Endodermal cell (in vitro differentiated cells): Measurements from ENCODE around the gene NGRN. TPM values are rescaled to one million over a fixed set of nuclear protein-coding genes. Genes with fewer than 3 reads are reported as not detected.

Source experiments
- DNase-seq: peaks from one replicate; pipeline ENCODE4 v3.0.0-alpha.2; 2017
- H3K27ac ChIP-seq: 2 replicates; pipeline ENCODE4 v1.5.1; 2013; ENCODE audit warnings: mild to moderate bottlenecking, low read depth, low read length, moderate library complexity
- H3K27me3 ChIP-seq: 2 replicates; pipeline ENCODE4 v1.6.1; 2013; ENCODE audit warnings: mild to moderate bottlenecking, low read length, moderate library complexity; ENCODE audit not compliant: insufficient read depth, control insufficient read depth, poor library complexity, severe bottlenecking
- H3K36me3 ChIP-seq: 2 replicates; pipeline ENCODE4 v1.7.0; 2013; ENCODE audit warnings: mild to moderate bottlenecking, low read length, moderate library complexity; ENCODE audit not compliant: control insufficient read depth, insufficient read depth
- H3K4me1 ChIP-seq: one replicate; pipeline ENCODE4 v1.7.0; 2013; ENCODE audit warnings: low read length; ENCODE audit not compliant: control insufficient read depth, insufficient read depth
- H3K4me3 ChIP-seq: 2 replicates; pipeline ENCODE4 v1.5.1; 2013; ENCODE audit warnings: mild to moderate bottlenecking, low read length, moderate library complexity
- H3K9ac ChIP-seq: 2 replicates; pipeline ENCODE4 v1.6.1; 2013; ENCODE audit warnings: mild to moderate bottlenecking, low read length, moderate library complexity; ENCODE audit not compliant: poor library complexity, severe bottlenecking; ENCODE audit errors: extremely low read depth
- H3K9me3 ChIP-seq: 2 replicates; pipeline ENCODE4 v1.6.1; 2013; ENCODE audit warnings: mild to moderate bottlenecking, low read length, moderate library complexity; ENCODE audit not compliant: control insufficient read depth
- H3K27ac Mint-ChIP-seq: 2 replicates; pipeline ENCODE4 v1.8.0; 2020; ENCODE audit warnings: mixed read lengths
- H3K27me3 Mint-ChIP-seq: 2 replicates; pipeline ENCODE4 v1.8.0; 2021; ENCODE audit warnings: mild to moderate bottlenecking, mixed read lengths; ENCODE audit not compliant: insufficient read depth
- H3K36me3 Mint-ChIP-seq: 2 replicates; pipeline ENCODE4 v1.8.0; 2020; ENCODE audit warnings: low read depth, mixed read lengths
- H3K4me1 Mint-ChIP-seq: 2 replicates; pipeline ENCODE4 v1.8.0; 2020; ENCODE audit warnings: mixed read lengths
- H3K4me3 Mint-ChIP-seq: 2 replicates; pipeline ENCODE4 v1.8.0; 2020; ENCODE audit warnings: mild to moderate bottlenecking, moderate library complexity, mixed read lengths
- H3K9me3 Mint-ChIP-seq: 2 replicates; pipeline ENCODE4 v1.8.0; 2020; ENCODE audit warnings: mild to moderate bottlenecking, mixed read lengths
- WGBS, 2 experiments: methylation state at CpG; one replicate each; pipeline versions ENCODE4 v1.1.5 to v1.1.7; 2013; ENCODE audit warnings: missing lambda C conversion rate in 2 of 2, mixed read lengths in 1 of 2; ENCODE audit not compliant: insufficient coverage in 1 of 2, insufficient read length in 1 of 2; 5-methylcytosine and 5-hydroxymethylcytosine counted together
- total RNA-seq, 2 donors: library from RNA; stranded (reverse); fragmentation: NEBNext Ultra II Directional in 1 of 2; extraction: Animal tissue kit (Norgen Biotek cat#: 25700) in 1 of 2; gene quantifications; 2 replicates in 1 of 2; 3 replicates in 1 of 2; pipeline ENCODE4 v1.2.1, GENCODE V29; 2021
- TF ChIP-seq, protein P1 (sequence below): fragments of 200-600 bp; sonication (generic); conservative IDR thresholded peaks from 2 replicates; pipeline ENCODE4 v1.5.0; 2021; ENCODE audit warnings: antibody characterized with exemption, mild to moderate bottlenecking

NGRN gene
- total RNA-seq, 2 donors from 2014 or later: 89.3 to 103 TPM

- peak overlapping the region; percentile 95 for H3K27ac Mint-ChIP-seq
- Histone ChIP-seq H3K27ac (peak overlapping the region; percentile 89), H3K9me3 (no peaks in the 10 kb centered on the region), H3K36me3 (peaks cover 31% of the 10 kb centered on the region), H3K9ac (peak overlapping the region; percentile 82), H3K27me3 (no peaks in the 10 kb centered on the region), H3K4me3 (peak overlapping the region; percentile 94), H3K4me1 (no peaks in the 10 kb centered on the region)
- H3K4me3 Mint-ChIP-seq: peak overlapping the region; percentile 88
- peak; percentile 71 for DNase-seq
- peaks cover 1% of the 10 kb centered on the region for H3K27me3 Mint-ChIP-seq
- peaks cover 23% of the 10 kb centered on the region for H3K4me1 Mint-ChIP-seq
- TF ChIP-seq, protein P1, sequence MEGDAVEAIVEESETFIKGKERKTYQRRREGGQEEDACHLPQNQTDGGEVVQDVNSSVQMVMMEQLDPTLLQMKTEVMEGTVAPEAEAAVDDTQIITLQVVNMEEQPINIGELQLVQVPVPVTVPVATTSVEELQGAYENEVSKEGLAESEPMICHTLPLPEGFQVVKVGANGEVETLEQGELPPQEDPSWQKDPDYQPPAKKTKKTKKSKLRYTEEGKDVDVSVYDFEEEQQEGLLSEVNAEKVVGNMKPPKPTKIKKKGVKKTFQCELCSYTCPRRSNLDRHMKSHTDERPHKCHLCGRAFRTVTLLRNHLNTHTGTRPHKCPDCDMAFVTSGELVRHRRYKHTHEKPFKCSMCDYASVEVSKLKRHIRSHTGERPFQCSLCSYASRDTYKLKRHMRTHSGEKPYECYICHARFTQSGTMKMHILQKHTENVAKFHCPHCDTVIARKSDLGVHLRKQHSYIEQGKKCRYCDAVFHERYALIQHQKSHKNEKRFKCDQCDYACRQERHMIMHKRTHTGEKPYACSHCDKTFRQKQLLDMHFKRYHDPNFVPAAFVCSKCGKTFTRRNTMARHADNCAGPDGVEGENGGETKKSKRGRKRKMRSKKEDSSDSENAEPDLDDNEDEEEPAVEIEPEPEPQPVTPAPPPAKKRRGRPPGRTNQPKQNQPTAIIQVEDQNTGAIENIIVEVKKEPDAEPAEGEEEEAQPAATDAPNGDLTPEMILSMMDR: no peak
- no peaks in the 10 kb centered on the region for H3K9me3 Mint-ChIP-seq
- H3K36me3 Mint-ChIP-seq: peaks cover 33% of the 10 kb centered on the region
- WGBS, 2 experiments: 0% methylated on average over 8 to 16 of the region's 16 CpGs
These were observed 574 bp downstream of the NGRN start for GRCh38 chr15:90266061-90266431.

DNA sequence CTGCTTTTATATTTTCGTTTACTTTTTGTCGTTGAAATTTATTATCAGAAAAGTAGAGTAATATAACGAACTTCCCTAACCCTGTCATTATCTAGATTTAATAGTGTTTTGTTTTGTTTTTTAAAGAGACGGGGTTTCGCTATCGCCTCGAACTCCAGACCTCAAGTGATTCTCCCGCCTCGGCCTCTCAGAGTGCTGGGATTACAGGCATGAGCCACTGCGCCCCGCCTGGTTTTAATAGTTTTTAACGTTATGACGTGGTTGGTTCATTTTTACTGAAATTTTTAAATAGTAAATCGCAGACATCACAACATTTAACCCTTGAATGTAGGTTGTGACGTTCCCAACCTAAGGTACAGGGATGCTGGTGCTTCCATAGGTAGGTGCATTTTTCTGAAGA lies 1.0 kb downstream of the NGRN start:
- 27 to 34% methylated on average over 7 to 12 of the region's 15 CpGs for WGBS, 2 experiments

GRCh38 chr15:90268415-90268814 lies 2.9 kb downstream of the NGRN start:
- Mint-ChIP-seq H3K36me3 (peaks cover 56% of the 10 kb centered on the region), H3K27me3 (no peaks in the 10 kb centered on the region), H3K4me1 (peaks cover 23% of the 10 kb centered on the region), H3K9me3 (no peaks in the 10 kb centered on the region), H3K27ac (peak overlapping the region; percentile 62), H3K4me3 (peak overlapping the region; percentile 88)
- peak overlapping the region; percentile 0 for H3K27ac ChIP-seq
- peak overlapping the region; percentile 94 for H3K4me3 ChIP-seq
- peak overlapping the region; percentile 9 for H3K9ac ChIP-seq
- TF ChIP-seq, protein P1: no peak
- no peak for DNase-seq
- no peaks in the 10 kb centered on the region for H3K27me3 ChIP-seq
- 83% methylated on average over 1 of the region's 1 CpG; no CpG with 5 or more reads in 1 of the 2 experiments for WGBS, 2 experiments
- no peaks in the 10 kb centered on the region for H3K9me3 ChIP-seq
- H3K4me1 ChIP-seq: no peaks in the 10 kb centered on the region
- H3K36me3 ChIP-seq: peaks cover 55% of the 10 kb centered on the region

More for the DNA sequence above, 1.0 kb downstream of the NGRN start:
- Histone ChIP-seq H3K4me3 (peak overlapping the region; percentile 94), H3K4me1 (no peaks in the 10 kb centered on the region), H3K27me3 (no peaks in the 10 kb centered on the region), H3K9me3 (no peaks in the 10 kb centered on the region), H3K36me3 (peaks cover 35% of the 10 kb centered on the region), H3K9ac (peak overlapping the region; percentile 82), H3K27ac (peak overlapping the region; percentile 89)
- no peak for DNase-seq
- Mint-ChIP-seq H3K36me3 (peaks cover 37% of the 10 kb centered on the region), H3K4me1 (peaks cover 23% of the 10 kb centered on the region), H3K4me3 (peak overlapping the region; percentile 88), H3K27me3 (peaks cover 1% of the 10 kb centered on the region), H3K27ac (peak overlapping the region; percentile 95), H3K9me3 (no peaks in the 10 kb centered on the region)
- TF ChIP-seq, protein P1: no peak
